HG02943 (cell line): ENCODE measurements around the gene CUX1.
"Not testable (repeated sequence)": the region's sequence is repeated elsewhere in the genome, so short reads cannot be mapped to it uniquely, and the experiment has no call there.

Source experiments
- ATAC-seq: cut with Tn5 transposase; IDR thresholded peaks from one replicate; pipeline ENCODE4 v1.9.1; 2021; ENCODE audit warnings: mild to moderate bottlenecking, low read depth, moderate library complexity; ENCODE audit not compliant: unreplicated experiment

The CUX1 gene

GRCh38 chr7:102215711-102216110 lies 398.3 kb downstream of the CUX1 start:
- no peak for ATAC-seq

- ATAC-seq: no peak
These were observed 399.3 kb downstream of the CUX1 start for GRCh38 chr7:102216573-102217314.

- no peak for ATAC-seq
These were observed 402.9 kb downstream of the CUX1 start for GRCh38 chr7:102220229-102220850.

- ATAC-seq: no peak
These were observed 403.8 kb downstream of the CUX1 start for GRCh38 chr7:102220960-102221800.

- no peak for ATAC-seq
These were observed 404.5 kb downstream of the CUX1 start for GRCh38 chr7:102221961-102222360.

GRCh38 chr7:102222445-102222844 lies 405.0 kb downstream of the CUX1 start:
- ATAC-seq: no peak

- no peak for ATAC-seq
These were observed 405.8 kb downstream of the CUX1 start for GRCh38 chr7:102223184-102223583.

GRCh38 chr7:102225025-102225424 lies 407.6 kb downstream of the CUX1 start:
- no peak for ATAC-seq

GRCh38 chr7:102227371-102227770 lies 409.9 kb downstream of the CUX1 start:
- ATAC-seq: no peak

- ATAC-seq: no peak
These were observed 411.5 kb downstream of the CUX1 start for GRCh38 chr7:102228935-102229334.

- ATAC-seq: not testable (repeated sequence)
These were observed 412.7 kb downstream of the CUX1 start for GRCh38 chr7:102230162-102230561.

- no peak for ATAC-seq
These were observed 413.2 kb downstream of the CUX1 start for GRCh38 chr7:102230593-102230992.

- no peak for ATAC-seq
These were observed 415.3 kb downstream of the CUX1 start for GRCh38 chr7:102232611-102233286.

GRCh38 chr7:102234131-102234530 lies 416.7 kb downstream of the CUX1 start:
- ATAC-seq: no peak

GRCh38 chr7:102234801-102235550 lies 417.6 kb downstream of the CUX1 start:
- no peak for ATAC-seq

GRCh38 chr7:102236102-102236501 lies 418.7 kb downstream of the CUX1 start:
- no peak for ATAC-seq

- no peak for ATAC-seq
These were observed 419.3 kb downstream of the CUX1 start for GRCh38 chr7:102236592-102237287.

- ATAC-seq: no peak
These were observed 421.9 kb downstream of the CUX1 start for GRCh38 chr7:102239206-102239820.

GRCh38 chr7:102241431-102241830 lies 424.0 kb downstream of the CUX1 start:
- ATAC-seq: no peak
